ENCODE data around the gene RNF157. TPM values are rescaled to one million over a fixed set of nuclear protein-coding genes. Genes with fewer than 3 reads are reported as not detected.
"Not testable (repeated sequence)": the region's sequence is repeated elsewhere in the genome, so short reads cannot be mapped to it uniquely, and the experiment has no call there.

The RNF157 gene
- total RNA-seq, 5 donors from 2014 or later (not counting 1 experiment from before 2014, with no cell fraction given), result 50.7 to 66.5 (median 61.9) TPM

GRCh38 chr17:76256430-76257050, 16.2 kb upstream of the RNF157 start:
- H3K27ac ChIP-seq (ENCODE audit: low read length), result peak overlapping the region; percentile 54
- peak; percentile 63 to 84 (median 66) for ATAC-seq (replicated peaks in 1 of 4)
- not testable (repeated sequence) for H3K36me3 ChIP-seq (ENCODE audit: control insufficient read depth in 2 of 2, extremely low read depth in 1 of 2, insufficient read depth in 1 of 2, low read length in 1 of 2); H3K36me3 Mint-ChIP-seq; H3K27me3 Mint-ChIP-seq; H3K9me3 Mint-ChIP-seq; H3K9me3 ChIP-seq; H3K27me3 ChIP-seq (replicated peaks in 1 of 2; ENCODE audit: control insufficient read depth in 2 of 2, extremely low read depth in 1 of 2, insufficient read depth in 2 of 2, low read length in 1 of 2)
- peak overlapping the region; percentile 5 to 26 for H3K4me3 ChIP-seq (ENCODE audit: control insufficient read depth in 1 of 2, extremely low read depth in 1 of 2, low read length in 1 of 2)
- H3K27ac Mint-ChIP-seq, result peak overlapping the region; percentile 84 to 92
- peak in 30 of 35 experiments; percentile 32 to 86 (median 60) for DNase-seq
- ChIA-PET CTCF (interaction anchor here (0.6 to 1.5 kb wide), 7 partner anchors 23 to 401 kb away, joined by 3 to 5 read pairs (median 4); partner anchors contain the start of gene WBP2 (in 1 of the 2)), POLR2A (interaction anchor here (0.5 to 1.8 kb wide), 9 partner anchors 8 to 147 kb away, joined by 3 to 9 read pairs (median 4); partner anchors contain the start of gene UBALD2 (in 1 of the 2))
- 34% methylated on average over 15 of the region's 19 CpGs for WGBS (ENCODE audit: insufficient coverage)
- peak overlapping the region; percentile 64 to 73 (median 71) for H3K4me3 Mint-ChIP-seq
- peaks cover 48 to 54% (median 52%) of the 10 kb centered on the region in 3 donors for H3K4me1 Mint-ChIP-seq
- peaks cover 31 to 45% of the 10 kb centered on the region in 2 experiments for H3K4me1 ChIP-seq (ENCODE audit: control insufficient read depth in 1 of 2, extremely low read depth in 1 of 2, insufficient read depth in 2 of 2, low read length in 2 of 2)

GRCh38 chr17:76255801-76256429, 15.6 kb upstream of the RNF157 start:
- Histone ChIP-seq H3K9me3 (no peaks in the 10 kb centered on the region), H3K36me3 (ENCODE audit: control insufficient read depth in 2 of 2, extremely low read depth in 1 of 2, insufficient read depth in 1 of 2, low read length in 1 of 2) (no peaks in the 10 kb centered on the region), H3K27me3 (replicated peaks in 1 of 2; ENCODE audit: control insufficient read depth in 2 of 2, extremely low read depth in 1 of 2, insufficient read depth in 2 of 2, low read length in 1 of 2) (no peaks in the 10 kb centered on the region), H3K4me3 (ENCODE audit: control insufficient read depth in 1 of 2, extremely low read depth in 1 of 2, low read length in 1 of 2) (peak overlapping the region in 1 of 2 donors; percentile 5), H3K4me1 (ENCODE audit: control insufficient read depth in 1 of 2, extremely low read depth in 1 of 2, insufficient read depth in 2 of 2, low read length in 2 of 2) (peaks cover 33 to 49% of the 10 kb centered on the region in 2 experiments), H3K27ac (ENCODE audit: low read length) (peak overlapping the region; percentile 54)
- H3K27ac Mint-ChIP-seq, result peak overlapping the region; percentile 49 to 92
- peak overlapping the region in 2 of 3 donors; percentile 71 to 73 for H3K4me3 Mint-ChIP-seq
- peaks cover 2 to 3% (median 3%) of the 10 kb centered on the region in 3 donors for H3K9me3 Mint-ChIP-seq
- ATAC-seq (replicated peaks in 1 of 4) (no peak), DNase-seq (no peak)
- CTCF ChIA-PET, result interaction anchor here in 1 of 2 donors (0.9 to 1.5 kb wide), 5 partner anchors 24 to 401 kb away, joined by 3 to 5 read pairs (median 4); partner anchors contain the start of gene WBP2
- peaks cover 52 to 57% (median 55%) of the 10 kb centered on the region in 3 donors for H3K4me1 Mint-ChIP-seq
- H3K36me3 Mint-ChIP-seq, result no peaks in the 10 kb centered on the region
- POLR2A ChIA-PET, result interaction anchor here (0.6 to 1.8 kb wide), 6 partner anchors 9 to 56 kb away, joined by 3 to 9 read pairs (median 4); partner anchors contain the start of gene UBALD2 (in 1 of the 2)
- no peaks in the 10 kb centered on the region for H3K27me3 Mint-ChIP-seq
- 82% methylated on average over 4 of the region's 6 CpGs for WGBS (ENCODE audit: insufficient coverage)

DNA sequence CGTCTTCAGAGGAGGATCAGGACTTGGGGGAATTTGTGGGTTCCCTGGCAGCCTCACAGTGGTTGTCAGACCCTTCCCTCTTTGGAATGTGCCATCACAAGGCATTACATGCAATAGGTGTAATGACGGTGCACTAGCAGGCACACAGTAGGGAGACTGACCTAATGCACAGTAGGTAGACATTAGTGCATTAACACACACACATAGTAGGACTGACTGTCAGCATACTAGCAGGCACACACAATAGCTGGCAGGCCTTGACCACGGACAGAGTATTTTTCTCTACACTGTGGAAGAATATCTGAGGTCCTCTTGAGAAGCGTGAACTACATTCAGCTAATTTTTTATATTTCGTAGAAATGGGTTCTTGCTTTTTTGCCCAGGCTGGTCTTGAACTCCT, 14.0 kb upstream of the RNF157 start:
- ATAC-seq (replicated peaks in 1 of 4), result no peak
- DNase-seq, result no peak
- H3K4me1 Mint-ChIP-seq, result peaks cover 51 to 56% (median 54%) of the 10 kb centered on the region in 3 donors
- Histone ChIP-seq H3K9me3 (no peaks in the 10 kb centered on the region), H3K4me1 (ENCODE audit: control insufficient read depth in 1 of 2, extremely low read depth in 1 of 2, insufficient read depth in 2 of 2, low read length in 2 of 2) (peaks cover 33 to 49% of the 10 kb centered on the region in 2 experiments), H3K27me3 (replicated peaks in 1 of 2; ENCODE audit: control insufficient read depth in 2 of 2, extremely low read depth in 1 of 2, insufficient read depth in 2 of 2, low read length in 1 of 2) (no peaks in the 10 kb centered on the region), H3K27ac (ENCODE audit: low read length) (peak overlapping the region; percentile 68), H3K36me3 (ENCODE audit: control insufficient read depth in 2 of 2, extremely low read depth in 1 of 2, insufficient read depth in 1 of 2, low read length in 1 of 2) (no peaks in the 10 kb centered on the region), H3K4me3 (ENCODE audit: control insufficient read depth in 1 of 2, extremely low read depth in 1 of 2, low read length in 1 of 2) (no peak overlapping the region)
- H3K36me3 Mint-ChIP-seq, result no peaks in the 10 kb centered on the region
- H3K9me3 Mint-ChIP-seq, result peaks cover 2 to 3% (median 3%) of the 10 kb centered on the region in 3 donors
- no peak overlapping the region for H3K4me3 Mint-ChIP-seq
- H3K27me3 Mint-ChIP-seq, result no peaks in the 10 kb centered on the region
- CTCF ChIA-PET, result interaction anchor here in 1 of 2 donors (0.5 kb wide), 1 partner anchor 346 kb away, joined by 3 read pairs; no protein-coding TSS in a partner anchor
- POLR2A ChIA-PET, result interaction anchor here (0.6 to 0.7 kb wide), 3 partner anchors 24 to 1801 kb away, joined by 4 to 6 read pairs (median 5); no protein-coding TSS in a partner anchor
- H3K27ac Mint-ChIP-seq, result peak overlapping the region; percentile 74 to 79
- WGBS (ENCODE audit: insufficient coverage), result 100% methylated on average over 3 of the region's 5 CpGs

GRCh38 chr17:76253841-76254240, 13.5 kb upstream of the RNF157 start:
- Mint-ChIP-seq H3K27me3 (no peaks in the 10 kb centered on the region), H3K4me3 (no peak overlapping the region), H3K4me1 (peaks cover 51 to 56% (median 54%) of the 10 kb centered on the region in 3 donors), H3K36me3 (no peaks in the 10 kb centered on the region), H3K27ac (peak overlapping the region; percentile 74 to 79), H3K9me3 (peaks cover 2 to 3% (median 3%) of the 10 kb centered on the region in 3 donors)
- DNase-seq, result no peak
- Histone ChIP-seq H3K4me3 (ENCODE audit: control insufficient read depth in 1 of 2, extremely low read depth in 1 of 2, low read length in 1 of 2) (no peak overlapping the region), H3K27me3 (replicated peaks in 1 of 2; ENCODE audit: control insufficient read depth in 2 of 2, extremely low read depth in 1 of 2, insufficient read depth in 2 of 2, low read length in 1 of 2) (no peaks in the 10 kb centered on the region), H3K9me3 (no peaks in the 10 kb centered on the region), H3K4me1 (ENCODE audit: control insufficient read depth in 1 of 2, extremely low read depth in 1 of 2, insufficient read depth in 2 of 2, low read length in 2 of 2) (peaks cover 33 to 49% of the 10 kb centered on the region in 2 experiments), H3K36me3 (ENCODE audit: control insufficient read depth in 2 of 2, extremely low read depth in 1 of 2, insufficient read depth in 1 of 2, low read length in 1 of 2) (no peaks in the 10 kb centered on the region), H3K27ac (ENCODE audit: low read length) (peak overlapping the region; percentile 68)
- CTCF ChIA-PET, result no interaction called here
- POLR2A ChIA-PET, result no interaction called here
- no peak for ATAC-seq (replicated peaks in 1 of 4)
- 93% methylated on average over 6 of the region's 7 CpGs for WGBS (ENCODE audit: insufficient coverage)

GRCh38 chr17:76252967-76253766, 12.9 kb upstream of the RNF157 start:
- ATAC-seq (replicated peaks in 1 of 4); H3K9me3 ChIP-seq; H3K27me3 Mint-ChIP-seq; H3K36me3 Mint-ChIP-seq; H3K36me3 ChIP-seq (ENCODE audit: control insufficient read depth in 2 of 2, extremely low read depth in 1 of 2, insufficient read depth in 1 of 2, low read length in 1 of 2); POLR2A ChIA-PET; CTCF ChIA-PET; H3K9me3 Mint-ChIP-seq; H3K4me3 ChIP-seq (ENCODE audit: control insufficient read depth in 1 of 2, extremely low read depth in 1 of 2, low read length in 1 of 2); DNase-seq; H3K27me3 ChIP-seq (replicated peaks in 1 of 2; ENCODE audit: control insufficient read depth in 2 of 2, extremely low read depth in 1 of 2, insufficient read depth in 2 of 2, low read length in 1 of 2): not testable (repeated sequence)
- Mint-ChIP-seq H3K4me1 (peaks cover 55 to 59% (median 56%) of the 10 kb centered on the region in 3 donors), H3K27ac (peak overlapping the region; percentile 95 to 97), H3K4me3 (peak overlapping the region; percentile 65 to 75 (median 71))
- WGBS (ENCODE audit: insufficient coverage), result 93% methylated on average over 17 of the region's 23 CpGs
- peaks cover 33 to 49% of the 10 kb centered on the region in 2 experiments for H3K4me1 ChIP-seq (ENCODE audit: control insufficient read depth in 1 of 2, extremely low read depth in 1 of 2, insufficient read depth in 2 of 2, low read length in 2 of 2)
- H3K27ac ChIP-seq (ENCODE audit: low read length), result peak overlapping the region; percentile 68
